ENCODE measurements around the gene ATXN7L1.

DNA sequence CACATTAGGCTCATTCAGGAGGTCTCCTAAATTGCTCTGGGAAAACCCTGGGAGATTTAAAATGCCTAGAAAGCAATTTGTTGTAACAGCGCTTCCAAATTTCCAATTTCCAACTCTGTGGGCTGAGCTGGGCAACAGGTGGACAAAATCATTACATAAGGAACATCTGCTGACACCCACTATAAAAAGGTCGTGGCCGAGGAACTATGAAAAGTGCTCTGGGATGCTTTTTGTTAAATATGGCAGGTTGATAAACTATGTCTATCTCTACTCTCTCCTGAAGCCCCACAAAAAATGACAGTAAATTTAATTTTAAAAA lies 45.1 kb downstream of the ATXN7L1 start:
- no peak for TF ChIP-seq CTCF (tag by site-specific recombination; IDR thresholded peaks at IDR 0.05)
- TF ChIP-seq PRDM10 (tag by site-specific recombination; IDR thresholded peaks at IDR 0.05): no peak
- no peak for TF ChIP-seq MZF1 (tag by site-specific recombination; IDR thresholded peaks at IDR 0.05; ENCODE audit: borderline replicate concordance)

All from HEK293 (cell line).